Upper lobe of left lung (tissue), 6 donors: ENCODE data around the gene AK1. TPM values are rescaled to one million over a fixed set of nuclear protein-coding genes. Genes with fewer than 3 reads are reported as not detected.

Source experiments
- ATAC-seq, 2 donors: fragments of 200-7000 bp; cut with Tn5 transposase; one replicate each; pipeline ENCODE4 v1.9.1; 2022; ENCODE audit warnings: mild to moderate bottlenecking in 2 of 2, moderate library complexity in 2 of 2; ENCODE audit not compliant: low FRiP score in 2 of 2
- DNase-seq, 2 donors: peaks; one replicate each; pipeline ENCODE4 v3.0.0-alpha.2; 2019 to 2020
- H3K27ac ChIP-seq, 4 donors: fragments of 200-600 bp; sonication (generic); one replicate each; pipeline ENCODE4 v1.5.1; 2016 to 2019
- H3K27me3 ChIP-seq, 4 donors: fragments of 200-600 bp; sonication (generic); one replicate each; pipeline ENCODE4 v1.5.1; 2017 to 2019
- H3K36me3 ChIP-seq, 4 donors: fragments of 200-600 bp; sonication (generic); one replicate each; pipeline ENCODE4 v1.5.1; 2016 to 2019
- H3K4me1 ChIP-seq, 4 donors: fragments of 200-600 bp; sonication (generic); one replicate each; pipeline ENCODE4 v1.5.1; 2018 to 2019
- H3K4me3 ChIP-seq, 4 donors: fragments of 200-600 bp; sonication (generic); one replicate each; pipeline ENCODE4 v1.5.1; 2017 to 2019; ENCODE audit warnings: mild to moderate bottlenecking in 2 of 4, moderate library complexity in 1 of 4
- H3K9me3 ChIP-seq, 4 donors: fragments of 200-600 bp; sonication (generic); one replicate each; pipeline ENCODE4 v1.5.1; 2018 to 2019
- EP300 ChIP-seq, 4 donors: sonication (generic); formaldehyde crosslinking; IDR thresholded peaks; one replicate each; pipeline ENCODE4 v1.5.1; 2017; ENCODE audit warnings: antibody characterized with exemption in 4 of 4, control low read depth in 2 of 4
- POLR2A ChIP-seq, 4 donors: fragments of 450-650 bp; IDR thresholded peaks; one replicate each; pipeline ENCODE4 v1.5.1; 2016 to 2017; ENCODE audit warnings: antibody characterized with exemption in 4 of 4, mild to moderate bottlenecking in 2 of 4
- POLR2AphosphoS5 ChIP-seq, 2 donors: sonication (generic); formaldehyde crosslinking; IDR thresholded peaks; one replicate each; pipeline ENCODE4 v1.5.1; 2017; ENCODE audit warnings: antibody characterized with exemption in 2 of 2
- WGBS, 2 donors: methylation state at CpG; one replicate each; pipeline ENCODE4 v1.1.5; 2017 to 2018; 5-methylcytosine and 5-hydroxymethylcytosine counted together
- total RNA-seq, 6 donors: library from RNA; depleted of rRNA in 4 of 6; stranded (reverse); fragments of >200 nt in 4 of 6; gene quantifications; one replicate each; pipeline versions ENCODE4 v1.1.0 to v1.2.1, GENCODE V29; 2016 to 2021
- TF ChIP-seq, protein P1 (sequence below), 6 experiments: fragments of 450-650 bp in 4 of 6; fragments of 200-600 bp in 2 of 6; sonication (generic) in 2 of 6; IDR thresholded peaks; one replicate each; pipeline ENCODE4 v1.5.1; 2016 to 2019; ENCODE audit warnings: antibody characterized with exemption in 6 of 6
- donor health status: DM: no; HTN: no; CAD: no; lungs with moderate emphysema.
- donor health status: DM: no; HTN: yes; CAD: no; lungs with severe emphysema.

The AK1 gene
- total RNA-seq, 6 donors from 2014 or later = 106 to 239 (median 161) TPM

DNA sequence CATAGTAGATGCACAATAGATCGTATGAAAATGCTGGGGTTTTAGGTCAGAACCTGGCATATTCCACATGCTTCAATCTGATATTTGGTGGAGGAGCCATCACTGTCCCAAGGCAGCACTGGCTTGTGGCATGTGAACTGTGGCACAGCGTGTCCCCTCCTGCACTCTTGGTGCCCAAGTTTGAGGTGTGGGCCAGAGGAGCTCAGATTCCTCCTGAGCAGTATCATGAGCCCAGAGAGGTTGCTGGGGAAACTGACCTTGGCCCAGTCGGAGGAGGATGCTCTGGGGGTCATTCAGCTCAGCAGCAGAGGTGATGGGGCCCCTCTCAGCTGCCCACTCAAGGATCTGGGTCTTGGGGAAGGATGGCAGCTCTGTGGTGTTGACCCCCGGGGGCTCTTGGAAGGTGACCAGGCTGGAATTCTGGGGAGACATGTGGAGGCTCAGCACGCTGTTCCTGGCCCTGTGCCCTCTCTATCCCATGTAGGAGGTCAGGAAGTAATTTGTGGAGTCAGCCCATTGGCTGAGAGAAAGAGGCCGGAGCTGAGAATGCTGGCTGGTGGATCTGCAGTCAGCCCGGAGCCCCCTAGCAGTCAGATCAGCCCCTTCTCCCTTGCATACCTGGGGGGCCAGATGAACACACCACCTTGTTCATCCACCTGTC is 51.1 kb downstream of the AK1 start:
- 45 to 52% methylated on average over 3 to 7 of the region's 7 CpGs for WGBS, 2 donors
- ATAC-seq (no peak), DNase-seq (no peak)
- H3K4me1 ChIP-seq = peaks cover 45 to 56% (median 53%) of the 10 kb centered on the region in 4 donors
- peak overlapping the region; percentile 56 to 96 (median 86) for H3K27ac ChIP-seq
- no peaks in the 10 kb centered on the region for H3K9me3 ChIP-seq
- no peaks in the 10 kb centered on the region for H3K27me3 ChIP-seq
- TF ChIP-seq POLR2AphosphoS5 (IDR thresholded peaks at IDR 0.05) = no peak
- TF ChIP-seq, protein P1, sequence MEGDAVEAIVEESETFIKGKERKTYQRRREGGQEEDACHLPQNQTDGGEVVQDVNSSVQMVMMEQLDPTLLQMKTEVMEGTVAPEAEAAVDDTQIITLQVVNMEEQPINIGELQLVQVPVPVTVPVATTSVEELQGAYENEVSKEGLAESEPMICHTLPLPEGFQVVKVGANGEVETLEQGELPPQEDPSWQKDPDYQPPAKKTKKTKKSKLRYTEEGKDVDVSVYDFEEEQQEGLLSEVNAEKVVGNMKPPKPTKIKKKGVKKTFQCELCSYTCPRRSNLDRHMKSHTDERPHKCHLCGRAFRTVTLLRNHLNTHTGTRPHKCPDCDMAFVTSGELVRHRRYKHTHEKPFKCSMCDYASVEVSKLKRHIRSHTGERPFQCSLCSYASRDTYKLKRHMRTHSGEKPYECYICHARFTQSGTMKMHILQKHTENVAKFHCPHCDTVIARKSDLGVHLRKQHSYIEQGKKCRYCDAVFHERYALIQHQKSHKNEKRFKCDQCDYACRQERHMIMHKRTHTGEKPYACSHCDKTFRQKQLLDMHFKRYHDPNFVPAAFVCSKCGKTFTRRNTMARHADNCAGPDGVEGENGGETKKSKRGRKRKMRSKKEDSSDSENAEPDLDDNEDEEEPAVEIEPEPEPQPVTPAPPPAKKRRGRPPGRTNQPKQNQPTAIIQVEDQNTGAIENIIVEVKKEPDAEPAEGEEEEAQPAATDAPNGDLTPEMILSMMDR (IDR thresholded peaks at IDR 0.05) = no peak
- no peak for TF ChIP-seq POLR2A (IDR thresholded peaks at IDR 0.05)
- TF ChIP-seq EP300 (IDR thresholded peaks at IDR 0.05) = no peak
- H3K36me3 ChIP-seq = peaks cover 0 to 58% (median 35%) of the 10 kb centered on the region in 4 donors
- no peak overlapping the region for H3K4me3 ChIP-seq

DNA sequence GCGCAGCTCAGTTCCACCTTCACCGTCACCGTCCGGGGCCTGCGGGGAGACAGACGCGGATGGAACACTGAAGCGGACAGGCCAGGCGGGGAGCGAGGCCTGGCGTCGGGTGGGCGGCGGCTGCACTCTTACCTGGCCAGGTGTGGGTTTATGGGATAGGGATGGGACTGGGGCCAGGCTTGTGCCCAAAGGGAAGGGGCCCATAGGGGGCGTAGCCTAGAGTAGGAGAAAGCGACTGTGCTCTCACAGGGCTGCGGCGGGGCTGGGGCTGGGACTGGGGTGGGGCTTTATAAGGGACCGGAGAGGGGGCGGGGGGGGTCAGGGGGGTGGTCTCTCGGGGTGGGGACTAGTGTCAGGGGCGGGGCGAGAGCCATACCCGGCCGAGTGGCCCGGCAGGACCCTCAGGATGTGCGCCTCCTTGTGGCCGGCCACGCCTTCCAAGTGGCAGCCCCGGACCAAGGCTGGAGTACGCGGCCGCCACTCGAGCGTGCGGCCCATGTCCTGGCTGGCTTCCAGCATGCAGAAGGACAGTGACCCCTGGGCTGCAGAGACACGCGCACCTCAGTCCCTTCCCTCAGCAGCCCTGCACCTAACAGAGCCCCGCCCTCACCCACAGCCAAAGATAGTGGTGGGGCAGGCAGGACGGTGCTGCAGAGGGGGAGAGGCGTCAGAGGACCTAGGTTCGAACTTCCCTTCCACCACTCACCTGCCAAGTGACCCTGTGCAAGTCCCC is 52.0 kb downstream of the AK1 start:
- peaks cover 45 to 52% (median 46%) of the 10 kb centered on the region in 4 donors for H3K4me1 ChIP-seq
- no peak for ATAC-seq
- no peak overlapping the region for H3K4me3 ChIP-seq
- peak overlapping the region; percentile 5 to 96 (median 70) for H3K27ac ChIP-seq
- DNase-seq = peak; percentile 53 to 88
- TF ChIP-seq EP300 (IDR thresholded peaks at IDR 0.05) = no peak
- no peak for TF ChIP-seq POLR2AphosphoS5 (IDR thresholded peaks at IDR 0.05)
- TF ChIP-seq, protein P1 (IDR thresholded peaks at IDR 0.05) = peak in 4 of 6 experiments; percentile 35 to 48 (median 44)
- WGBS, 2 donors = 61 to 86% methylated on average over 11 to 33 of the region's 42 CpGs
- no peaks in the 10 kb centered on the region for H3K9me3 ChIP-seq
- peaks cover 0 to 65% (median 42%) of the 10 kb centered on the region in 4 donors for H3K36me3 ChIP-seq
- no peaks in the 10 kb centered on the region for H3K27me3 ChIP-seq

DNA sequence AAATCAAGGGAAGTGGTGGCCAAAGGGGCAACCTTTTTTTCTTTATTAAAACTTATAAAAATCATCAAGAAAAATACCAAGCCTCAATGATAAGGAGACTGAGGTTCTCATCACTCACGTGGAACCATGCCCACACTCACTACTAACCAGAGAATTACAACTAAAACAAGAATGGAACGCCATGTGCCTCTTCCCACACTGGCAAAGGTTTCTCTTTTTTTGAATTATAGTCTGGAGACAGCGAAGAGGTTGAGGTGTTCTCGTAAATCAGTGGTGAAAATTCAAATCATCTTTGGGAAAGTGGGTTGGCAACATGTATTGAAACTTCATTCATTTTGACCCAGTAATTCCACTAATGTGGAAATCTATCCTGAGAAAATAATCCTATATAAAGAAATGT is 55.4 kb downstream of the AK1 start:
- WGBS, 2 donors = 80 to 88% methylated on average over 4 of the region's 4 CpGs
- TF ChIP-seq EP300 (IDR thresholded peaks at IDR 0.05) (no peak), POLR2A (IDR thresholded peaks at IDR 0.05) (no peak), POLR2AphosphoS5 (IDR thresholded peaks at IDR 0.05) (no peak)
- TF ChIP-seq, protein P1 (IDR thresholded peaks at IDR 0.05) = no peak
- Histone ChIP-seq H3K36me3 (peaks cover 8 to 91% (median 74%) of the 10 kb centered on the region in 4 donors), H3K9me3 (no peaks in the 10 kb centered on the region), H3K4me1 (peaks cover 16 to 26% (median 19%) of the 10 kb centered on the region in 4 donors), H3K27me3 (no peaks in the 10 kb centered on the region), H3K4me3 (no peak overlapping the region), H3K27ac (no peak overlapping the region)
- DNase-seq = no peak
- ATAC-seq = no peak

DNA sequence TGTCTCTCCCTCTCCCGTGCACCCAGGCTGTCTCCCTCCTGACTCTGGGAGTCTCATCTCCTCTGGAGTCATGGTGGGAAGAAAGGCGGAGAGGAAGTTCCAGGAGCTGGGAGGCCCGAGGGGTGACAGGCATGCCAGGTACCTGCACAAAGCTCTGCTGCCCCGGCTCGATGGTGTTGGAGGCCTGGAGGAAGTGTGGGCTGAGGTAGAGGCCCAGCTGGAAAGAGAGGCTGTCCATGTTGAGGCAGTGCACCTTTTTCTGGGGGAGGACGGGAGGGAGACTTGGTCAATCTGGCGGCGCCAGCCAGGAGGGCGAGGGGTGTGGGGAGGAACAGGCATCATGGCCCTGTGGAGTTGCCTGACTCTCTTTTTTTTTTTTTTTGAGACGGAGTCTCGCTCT is 58.9 kb downstream of the AK1 start:
- Histone ChIP-seq H3K27ac (peak overlapping the region in 2 of 4 donors; percentile 27 to 52), H3K4me1 (peaks cover 0 to 15% (median 3%) of the 10 kb centered on the region in 4 donors), H3K4me3 (no peak overlapping the region), H3K36me3 (peaks cover 24 to 93% (median 77%) of the 10 kb centered on the region in 4 donors), H3K9me3 (no peaks in the 10 kb centered on the region), H3K27me3 (no peaks in the 10 kb centered on the region)
- no peak for TF ChIP-seq EP300 (IDR thresholded peaks at IDR 0.05)
- no peak for TF ChIP-seq POLR2A (IDR thresholded peaks at IDR 0.05)
- TF ChIP-seq POLR2AphosphoS5 (IDR thresholded peaks at IDR 0.05) = no peak
- DNase-seq (peak in 1 of 2 donors; percentile 39), ATAC-seq (no peak)
- 91 to 94% methylated on average over 11 of the region's 11 CpGs for WGBS, 2 donors

DNA sequence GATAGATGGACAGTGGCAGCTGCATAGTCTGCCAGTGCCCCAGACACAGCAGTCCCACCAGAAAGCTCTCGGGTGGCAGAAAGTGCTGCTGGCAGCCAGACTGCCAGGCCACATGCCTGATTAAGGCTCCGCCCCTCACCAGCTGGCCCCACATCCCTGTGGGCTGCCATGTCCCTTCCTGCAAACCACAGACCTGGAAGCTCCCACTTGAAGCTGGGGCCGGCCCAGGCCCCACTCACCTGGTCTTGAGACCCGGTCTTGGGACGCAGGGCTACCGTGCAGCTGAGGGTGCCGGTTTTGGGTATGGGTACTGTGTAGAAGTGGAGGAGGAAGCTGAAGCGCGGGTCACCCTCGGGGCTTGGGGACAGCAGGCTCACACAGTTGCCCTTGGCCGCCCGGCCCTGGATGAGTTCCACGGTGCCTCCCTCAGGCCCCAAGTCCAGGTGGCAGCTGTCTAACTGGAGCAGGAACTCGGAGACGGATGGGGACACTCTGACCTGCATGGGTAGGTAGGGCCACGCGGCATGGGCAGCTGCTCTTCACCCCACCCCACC is 59.5 kb downstream of the AK1 start:
- no peaks in the 10 kb centered on the region for H3K27me3 ChIP-seq
- H3K9me3 ChIP-seq = no peaks in the 10 kb centered on the region
- H3K27ac ChIP-seq = peak overlapping the region in 3 of 4 donors; percentile 19 to 52 (median 27)
- TF ChIP-seq EP300 (IDR thresholded peaks at IDR 0.05) = no peak
- TF ChIP-seq, protein P1 (IDR thresholded peaks at IDR 0.05) = no peak
- TF ChIP-seq POLR2AphosphoS5 (IDR thresholded peaks at IDR 0.05) = no peak
- TF ChIP-seq POLR2A (IDR thresholded peaks at IDR 0.05) = no peak
- H3K36me3 ChIP-seq = peaks cover 24 to 97% (median 81%) of the 10 kb centered on the region in 4 donors
- WGBS, 2 donors = 88 to 89% methylated on average over 9 to 16 of the region's 17 CpGs
- DNase-seq (peak in 1 of 2 donors; percentile 66), ATAC-seq (no peak)
- H3K4me1 ChIP-seq = peaks cover 0 to 20% (median 4%) of the 10 kb centered on the region in 4 donors
- no peak overlapping the region for H3K4me3 ChIP-seq
